HuH-7.5 (cell line): ENCODE data around the gene CDK6.

Experiments used
- DNase-seq: peaks from one replicate; pipeline ENCODE4 v3.0.0; 2011; ENCODE audit warnings: low spot score

The CDK6 gene

GRCh38 chr7:92793656-92794205 is 42.6 kb downstream of the CDK6 start:
- no peak for DNase-seq

- no peak for DNase-seq
Observed at GRCh38 chr7:92790992-92791391, 45.4 kb downstream of the CDK6 start.

GRCh38 chr7:92788559-92789183 is 47.7 kb downstream of the CDK6 start:
- no peak for DNase-seq

GRCh38 chr7:92785923-92786322 is 50.5 kb downstream of the CDK6 start:
- no peak for DNase-seq

- no peak for DNase-seq
Observed at GRCh38 chr7:92784935-92785334, 51.4 kb downstream of the CDK6 start.

- DNase-seq, result no peak
Observed at GRCh38 chr7:92783260-92784201, 52.8 kb downstream of the CDK6 start.

- DNase-seq, result no peak
Observed at GRCh38 chr7:92782855-92783254, 53.5 kb downstream of the CDK6 start.

GRCh38 chr7:92782236-92782635 is 54.1 kb downstream of the CDK6 start:
- no peak for DNase-seq

- DNase-seq, result no peak
Observed at GRCh38 chr7:92781117-92781720, 55.2 kb downstream of the CDK6 start.

- DNase-seq, result no peak
Observed at GRCh38 chr7:92778972-92779371, 57.4 kb downstream of the CDK6 start.

- DNase-seq, result no peak
Observed at GRCh38 chr7:92777993-92778392, 58.4 kb downstream of the CDK6 start.

GRCh38 chr7:92773808-92774207 is 62.6 kb downstream of the CDK6 start:
- no peak for DNase-seq

- no peak for DNase-seq
Observed at GRCh38 chr7:92769844-92770243, 66.5 kb downstream of the CDK6 start.

- DNase-seq, result no peak
Observed at GRCh38 chr7:92769394-92769699, 67.0 kb downstream of the CDK6 start.

GRCh38 chr7:92768501-92769393 is 67.6 kb downstream of the CDK6 start:
- DNase-seq, result no peak

GRCh38 chr7:92767437-92767836 is 68.9 kb downstream of the CDK6 start:
- DNase-seq, result no peak

- DNase-seq, result no peak
Observed at GRCh38 chr7:92766461-92767003, 69.8 kb downstream of the CDK6 start.

GRCh38 chr7:92765725-92766124 is 70.6 kb downstream of the CDK6 start:
- no peak for DNase-seq

GRCh38 chr7:92763636-92764423 is 72.5 kb downstream of the CDK6 start:
- no peak for DNase-seq

GRCh38 chr7:92762851-92763250 is 73.5 kb downstream of the CDK6 start:
- no peak for DNase-seq
